HG03342 (cell line): ENCODE data around the gene KCNA3.

Source experiments
- ATAC-seq: cut with Tn5 transposase; IDR thresholded peaks from one replicate; pipeline ENCODE4 v1.9.1; 2021; ENCODE audit warnings: mild to moderate bottlenecking, moderate library complexity; ENCODE audit not compliant: unreplicated experiment

The KCNA3 gene

GRCh38 chr1:110674337-110675059, at the start of gene KCNA3:
Gene KCNA3 (minus strand): TSS chr1:110674940. CDS start chr1:110674809, 131 bp downstream.
- ATAC-seq: no peak

GRCh38 chr1:110722807-110723206, 48.1 kb upstream of the KCNA3 start:
- ATAC-seq: no peak

DNA sequence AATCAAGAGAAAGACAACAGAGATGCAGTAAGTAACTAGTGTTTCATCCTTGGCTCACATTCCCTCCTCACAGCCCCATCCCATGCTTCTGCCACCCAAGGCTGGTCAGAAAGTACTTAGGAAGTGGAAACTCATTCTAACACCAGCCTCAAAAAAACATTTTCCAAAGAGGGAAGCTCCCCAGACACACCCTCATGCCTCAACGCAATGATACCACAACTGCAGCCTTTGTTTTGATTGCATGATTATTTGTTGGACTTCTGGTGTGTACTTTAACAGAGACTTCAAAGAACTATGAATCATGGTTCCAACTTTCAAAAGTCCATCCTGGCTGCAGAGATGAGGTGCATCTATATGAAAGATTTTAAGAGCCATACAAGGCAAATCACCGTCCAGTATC, 45.2 kb upstream of the KCNA3 start:
- ATAC-seq: no peak

- no peak for ATAC-seq
These were observed 43.7 kb upstream of the KCNA3 start for GRCh38 chr1:110718452-110718851.

DNA sequence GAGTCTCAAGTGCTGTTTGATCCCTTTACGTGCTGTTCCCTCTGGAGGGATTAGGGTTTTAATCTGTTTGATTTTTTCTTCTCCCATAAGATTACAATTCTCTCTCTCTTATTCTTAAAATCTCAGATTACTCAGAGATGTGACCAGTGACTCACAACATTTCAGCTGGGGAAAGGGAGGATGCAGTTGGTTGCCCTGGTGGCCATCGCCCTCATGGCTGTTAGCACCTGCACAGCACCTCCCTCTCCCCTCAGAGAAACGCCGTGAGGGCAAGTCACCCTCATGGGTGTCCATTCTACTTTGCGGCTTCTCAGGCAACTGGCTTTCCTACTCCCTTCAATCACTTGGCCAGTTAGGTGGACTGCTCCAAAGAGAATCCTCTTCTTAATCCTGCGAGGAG, 42.4 kb upstream of the KCNA3 start:
- ATAC-seq: no peak

GRCh38 chr1:110714374-110714995, 39.7 kb upstream of the KCNA3 start:
- no peak for ATAC-seq

DNA sequence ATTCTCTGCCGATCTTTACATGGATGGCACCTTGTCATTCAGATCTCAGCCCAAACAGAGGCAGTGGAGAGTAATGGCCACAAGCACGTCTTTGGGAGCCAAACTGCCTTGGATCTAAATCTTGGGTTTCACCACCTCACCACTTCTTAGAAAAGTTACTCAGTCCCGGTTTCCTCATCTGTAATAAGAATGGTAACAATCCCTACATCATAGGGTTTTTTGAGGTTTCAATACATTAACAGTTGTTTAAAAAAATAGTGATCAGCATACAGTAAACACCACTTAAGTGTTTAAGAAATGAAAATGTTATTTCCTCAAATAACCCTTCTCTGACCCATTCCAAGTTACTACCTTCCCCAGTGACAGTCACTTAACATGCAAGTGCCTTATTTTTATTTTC, 38.5 kb upstream of the KCNA3 start:
- ATAC-seq: no peak

GRCh38 chr1:110710314-110710713, 35.6 kb upstream of the KCNA3 start:
- ATAC-seq: no peak

GRCh38 chr1:110708974-110709440, 34.3 kb upstream of the KCNA3 start:
- no peak for ATAC-seq

DNA sequence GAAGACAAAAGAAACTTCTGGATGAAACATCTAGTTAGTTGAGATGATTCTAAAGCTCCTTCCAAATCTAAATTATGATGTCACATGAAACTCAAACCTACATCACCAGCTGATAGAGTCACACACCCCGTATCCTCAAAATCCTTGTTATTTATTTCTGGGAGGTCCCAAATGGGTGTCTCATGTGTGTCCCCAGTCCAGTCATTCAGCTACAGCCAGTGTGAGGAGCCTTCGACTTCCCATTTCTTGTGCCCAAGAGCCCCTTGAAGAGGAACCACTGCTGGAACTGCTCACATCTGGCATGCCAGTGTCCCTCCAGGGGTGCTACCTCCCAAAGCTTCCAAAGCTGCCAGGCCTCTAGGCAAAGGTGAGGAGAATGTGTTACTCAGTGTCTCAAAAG, 32.5 kb upstream of the KCNA3 start:
- no peak for ATAC-seq

DNA sequence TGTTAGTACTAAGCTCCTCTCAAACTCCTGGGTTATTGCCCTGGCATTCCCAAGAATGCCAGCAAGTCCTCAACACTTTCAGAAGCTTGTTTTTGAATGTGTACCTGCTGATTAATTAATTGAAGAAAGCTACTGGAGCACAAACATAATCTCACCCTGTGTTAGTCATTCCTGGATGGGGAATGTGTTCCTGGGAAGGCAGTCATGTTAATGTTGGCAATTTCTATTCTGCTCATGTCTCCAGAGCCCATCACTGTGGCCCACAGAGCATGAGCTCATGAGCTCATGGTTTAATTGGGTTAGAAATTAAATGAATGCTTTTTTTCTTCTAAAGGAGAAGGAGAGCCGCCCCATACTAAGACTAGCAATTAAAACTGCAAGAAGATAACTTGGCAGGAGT, 31.9 kb upstream of the KCNA3 start:
- no peak for ATAC-seq

- ATAC-seq: no peak
These were observed 27.5 kb upstream of the KCNA3 start for GRCh38 chr1:110702260-110702659.

GRCh38 chr1:110700767-110701166, 26.0 kb upstream of the KCNA3 start:
- ATAC-seq: no peak

- ATAC-seq: no peak
These were observed 22.9 kb upstream of the KCNA3 start for GRCh38 chr1:110697606-110698005.

- no peak for ATAC-seq
These were observed 22.1 kb upstream of the KCNA3 start for GRCh38 chr1:110696818-110697217.

DNA sequence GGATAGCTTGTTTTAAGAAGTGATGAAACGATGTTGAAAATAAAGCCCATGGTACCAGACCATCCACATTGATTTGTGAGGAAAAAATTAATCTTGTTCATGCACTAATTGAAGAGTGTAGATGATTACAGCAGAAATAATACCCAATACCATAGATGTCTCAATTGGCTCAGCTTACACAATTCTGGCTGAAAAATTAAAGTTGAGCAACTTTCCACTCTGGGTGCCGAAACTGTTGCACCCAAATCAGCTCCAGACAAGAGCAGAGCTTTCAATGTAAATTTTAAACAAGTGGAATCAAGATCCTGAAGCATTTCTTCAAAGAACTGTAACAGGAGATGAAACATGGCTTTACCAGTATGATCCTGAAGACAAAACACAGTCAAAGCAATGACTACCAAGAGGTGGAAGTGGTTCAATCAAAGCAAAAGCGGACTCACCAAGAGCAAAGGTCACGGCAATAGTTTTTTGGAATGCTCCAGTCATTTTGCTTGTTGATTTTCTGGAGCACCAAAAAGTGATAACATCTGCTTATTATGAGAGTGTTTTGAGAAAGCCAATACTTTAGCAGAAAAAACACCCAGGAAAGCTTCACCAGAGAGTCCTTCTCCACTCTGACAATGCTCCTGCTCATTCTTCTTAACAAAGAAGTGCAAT, 16.1 kb upstream of the KCNA3 start:
- ATAC-seq: no peak

DNA sequence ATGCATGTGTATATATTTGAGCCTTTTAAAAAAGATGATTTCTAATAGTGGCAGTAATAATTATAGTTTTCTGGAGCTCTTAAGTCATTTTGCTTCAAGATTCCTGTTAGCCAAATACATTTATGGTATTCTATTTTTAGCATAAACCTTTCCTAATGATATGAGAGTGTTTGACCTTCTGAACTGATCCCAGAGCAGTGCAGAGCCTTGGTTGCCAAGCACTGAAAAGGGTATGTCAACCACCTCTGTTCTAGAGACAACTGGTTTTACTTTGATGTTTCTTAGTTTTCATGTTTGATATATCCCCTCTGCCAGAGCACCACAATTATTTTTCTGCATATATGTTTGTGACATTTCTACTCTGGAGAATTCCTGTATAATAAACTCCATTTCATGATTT, 15.1 kb upstream of the KCNA3 start:
- no peak for ATAC-seq

GRCh38 chr1:110688514-110688913, 13.8 kb upstream of the KCNA3 start:
- ATAC-seq: no peak

GRCh38 chr1:110687250-110687649, 12.5 kb upstream of the KCNA3 start:
- no peak for ATAC-seq

DNA sequence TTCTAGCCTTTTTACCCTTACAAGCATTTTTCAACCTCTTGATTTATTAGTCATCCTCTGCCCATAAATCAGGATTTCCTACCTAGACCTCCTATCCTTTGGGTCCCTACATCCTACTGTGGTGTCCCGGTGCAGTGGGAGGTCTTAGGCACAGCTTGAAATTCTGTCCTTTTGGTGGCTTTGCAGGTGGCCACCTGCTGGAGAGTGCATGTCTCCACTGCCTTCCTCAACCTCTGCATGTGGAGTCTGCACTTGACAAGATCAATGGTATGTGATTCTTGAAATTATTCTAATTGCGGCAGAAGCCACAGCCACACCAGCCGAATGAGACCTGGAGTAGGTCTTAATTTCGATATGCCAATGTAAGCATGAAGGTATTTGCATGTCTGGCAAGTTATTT, 11.4 kb upstream of the KCNA3 start:
- ATAC-seq: no peak

DNA sequence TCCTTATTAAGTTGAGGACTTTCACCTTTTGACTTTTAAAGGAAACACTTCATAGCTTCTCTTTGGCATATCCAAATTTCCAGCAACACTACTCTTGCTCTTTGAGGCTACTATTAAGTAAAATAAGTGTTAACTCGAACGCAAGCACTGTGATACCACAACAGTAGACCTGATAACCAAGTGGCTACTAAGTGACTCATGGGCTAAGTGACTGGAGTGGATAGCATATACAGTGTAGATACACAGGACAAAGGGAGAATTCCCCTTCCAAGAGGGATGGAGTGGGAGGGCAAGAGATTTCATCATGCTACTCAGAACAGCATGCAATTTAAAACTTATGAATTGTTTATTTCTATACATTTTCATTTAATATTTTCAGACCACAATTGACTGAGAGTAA, 9.8 kb upstream of the KCNA3 start:
- no peak for ATAC-seq

- no peak for ATAC-seq
These were observed 8.2 kb upstream of the KCNA3 start for GRCh38 chr1:110682898-110683297.
